AG09319 (cell line): ENCODE measurements around the gene TMPRSS15.
"Not testable (repeated sequence)": the region's sequence is repeated elsewhere in the genome, so short reads cannot be mapped to it uniquely, and the experiment has no call there.

Experiments used
- DNase-seq: peaks from one replicate; pipeline ENCODE4 v3.0.0-alpha.2; 2010; ENCODE audit warnings: low read depth; ENCODE audit errors: extremely low read depth
- CTCF ChIP-seq: IDR thresholded peaks from 2 replicates; pipeline ENCODE4 v1.5.1; 2011; ENCODE audit warnings: low read depth, mild to moderate bottlenecking, inconsistent platforms, low read length, moderate library complexity

The TMPRSS15 gene

GRCh38 chr21:18417141-18417790 lies 13.7 kb upstream of the TMPRSS15 start:
- no peak for DNase-seq
- no peak for TF ChIP-seq CTCF

GRCh38 chr21:18411565-18411964 lies 8.0 kb upstream of the TMPRSS15 start:
- no peak for TF ChIP-seq CTCF
- DNase-seq: no peak

- no peak for TF ChIP-seq CTCF
- DNase-seq: no peak
Observed at GRCh38 chr21:18409579-18409978, 6.0 kb upstream of the TMPRSS15 start.

- no peak for TF ChIP-seq CTCF
- no peak for DNase-seq
Observed at GRCh38 chr21:18398843-18399242, 4.7 kb downstream of the TMPRSS15 start.

GRCh38 chr21:18387994-18388393 lies 15.6 kb downstream of the TMPRSS15 start:
- no peak for TF ChIP-seq CTCF
- DNase-seq: no peak

- peak; percentile 14 for TF ChIP-seq CTCF
- DNase-seq: no peak
Observed at GRCh38 chr21:18384771-18385170, 18.8 kb downstream of the TMPRSS15 start.

GRCh38 chr21:18382934-18383619 lies 20.5 kb downstream of the TMPRSS15 start:
- not testable (repeated sequence) for DNase-seq

GRCh38 chr21:18382141-18382540 lies 21.4 kb downstream of the TMPRSS15 start:
- no peak for DNase-seq

More at GRCh38 chr21:18382141-18382540, 21.4 kb downstream of the TMPRSS15 start:
- TF ChIP-seq CTCF: no peak
